ENCODE data around the gene PAQR8.

DNA sequence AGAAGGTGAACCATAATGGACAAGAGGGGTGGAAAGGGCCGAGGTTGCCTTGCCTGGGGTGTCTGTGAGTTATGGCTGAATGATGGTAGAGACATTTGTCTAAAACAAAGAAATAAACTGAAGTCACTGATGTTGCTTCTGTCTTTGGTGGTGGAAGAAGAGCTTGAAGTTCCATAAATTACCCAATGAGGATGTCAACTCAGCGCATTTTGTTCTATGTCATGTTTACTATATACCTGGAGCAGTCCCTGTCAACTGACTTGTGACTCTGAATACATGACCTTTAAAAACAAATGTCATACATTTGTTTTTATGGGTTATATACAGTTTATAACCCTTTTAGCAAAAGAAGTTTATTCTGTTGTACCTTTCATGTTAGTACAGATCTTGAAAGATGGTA is 60.2 kb downstream of the PAQR8 start:
- no peak for TF ChIP-seq POLR2A (IDR thresholded peaks at IDR 0.05)
- TF ChIP-seq, protein P1, sequence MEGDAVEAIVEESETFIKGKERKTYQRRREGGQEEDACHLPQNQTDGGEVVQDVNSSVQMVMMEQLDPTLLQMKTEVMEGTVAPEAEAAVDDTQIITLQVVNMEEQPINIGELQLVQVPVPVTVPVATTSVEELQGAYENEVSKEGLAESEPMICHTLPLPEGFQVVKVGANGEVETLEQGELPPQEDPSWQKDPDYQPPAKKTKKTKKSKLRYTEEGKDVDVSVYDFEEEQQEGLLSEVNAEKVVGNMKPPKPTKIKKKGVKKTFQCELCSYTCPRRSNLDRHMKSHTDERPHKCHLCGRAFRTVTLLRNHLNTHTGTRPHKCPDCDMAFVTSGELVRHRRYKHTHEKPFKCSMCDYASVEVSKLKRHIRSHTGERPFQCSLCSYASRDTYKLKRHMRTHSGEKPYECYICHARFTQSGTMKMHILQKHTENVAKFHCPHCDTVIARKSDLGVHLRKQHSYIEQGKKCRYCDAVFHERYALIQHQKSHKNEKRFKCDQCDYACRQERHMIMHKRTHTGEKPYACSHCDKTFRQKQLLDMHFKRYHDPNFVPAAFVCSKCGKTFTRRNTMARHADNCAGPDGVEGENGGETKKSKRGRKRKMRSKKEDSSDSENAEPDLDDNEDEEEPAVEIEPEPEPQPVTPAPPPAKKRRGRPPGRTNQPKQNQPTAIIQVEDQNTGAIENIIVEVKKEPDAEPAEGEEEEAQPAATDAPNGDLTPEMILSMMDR (IDR thresholded peaks at IDR 0.05) = no peak

Data from Peyer's patch (tissue), 4 donors.